A673 (cell line): ENCODE measurements around the gene UNC13B.

ENCODE experiments used
- CTCF ChIP-seq: fragments of 300-800, 200-600 bp; sonication (generic); conservative IDR thresholded peaks from 2 replicates; pipeline ENCODE4 v1.5.1; 2017; ENCODE audit warnings: low read depth, mild to moderate bottlenecking, antibody characterized with exemption, low read length, moderate library complexity, mixed read lengths
- EZH2 ChIP-seq: fragments of 200-600 bp; sonication (generic); IDR thresholded peaks from 2 replicates; pipeline ENCODE4 v1.6.1; 2017; ENCODE audit warnings: borderline replicate concordance, low read depth, mild to moderate bottlenecking, mixed read lengths, antibody characterized with exemption, low read length; ENCODE audit not compliant: poor library complexity, severe bottlenecking

GRCh38 chr9:35374910-35375309 is 213.1 kb downstream of the UNC13B start:
- TF ChIP-seq CTCF (no peak), EZH2 (no peak)
